Ovary (tissue), 9 donors: ENCODE results near the gene ELP5. TPM values are rescaled to one million over a fixed set of nuclear protein-coding genes. Genes with fewer than 3 reads are reported as not detected.

Experiments used
- DNase-seq, 5 donors: peaks; one replicate each; pipeline ENCODE4 v3.0.0-alpha.2; 2019 to 2020
- H3K27ac ChIP-seq, 2 donors: fragments of 200-600 bp; one replicate each; pipeline versions ENCODE4 v1.5.1 to v1.8.0; 2019 to 2022
- H3K27me3 ChIP-seq: fragments of 200-600 bp; one replicate; pipeline ENCODE4 v1.8.0; 2022
- H3K36me3 ChIP-seq: fragments of 200-600 bp; sonication (generic); one replicate; pipeline ENCODE4 v1.5.1; 2019
- H3K4me1 ChIP-seq: one replicate; pipeline ENCODE4 v1.8.1; 2013; ENCODE audit warnings: mild to moderate bottlenecking, moderate library complexity; ENCODE audit not compliant: insufficient read depth
- H3K4me3 ChIP-seq: fragments of 200-600 bp; sonication (generic); one replicate; pipeline ENCODE4 v1.5.1; 2017
- H3K9me3 ChIP-seq, 2 donors: fragments of 200-600 bp in 1 of 2; sonication (generic) in 1 of 2; one replicate each; pipeline versions ENCODE4 v1.5.1 to v1.8.1; 2013 to 2019; ENCODE audit warnings: mild to moderate bottlenecking in 1 of 2, moderate library complexity in 1 of 2
- CTCF ChIP-seq, 3 donors: fragments of 450-650 bp in 2 of 3; fragments of 200-600 bp in 1 of 3; IDR thresholded peaks; one replicate each; pipeline versions ENCODE4 v1.5.1 to v1.8.0; 2016 to 2022; ENCODE audit warnings: antibody characterized with exemption in 3 of 3, mild to moderate bottlenecking in 1 of 3
- EP300 ChIP-seq: sonication (generic); formaldehyde crosslinking; IDR thresholded peaks from one replicate; pipeline ENCODE4 v1.6.1; 2017; ENCODE audit warnings: antibody characterized with exemption
- POLR2A ChIP-seq: fragments of 450-650 bp; IDR thresholded peaks from one replicate; pipeline ENCODE4 v1.6.1; 2017; ENCODE audit warnings: antibody characterized with exemption, mild to moderate bottlenecking, moderate library complexity
- WGBS, 3 donors: extraction: QIAGEN DNeasy Blood & Tissue Kit in 1 of 3; methylation state at CpG; one replicate each; pipeline versions ENCODE4 v1.1.5 to v1.1.7; 2013 to 2017; 5-methylcytosine and 5-hydroxymethylcytosine counted together
- intact Hi-C, 4 donors: fragments of 100-400 bp; cut with DNase I; formaldehyde crosslinking; loops; one replicate each; pipeline versions ENCODE4 v1.11.0 to v1.15.1; 2022 to 2023
- polyA plus RNA-seq, 2 donors: library from polyadenylated mRNA; stranded (reverse); fragments of 200-250 nt in 1 of 2; fragments of 350-450 nt in 1 of 2; fragmentation: Illumina TruSeq in 1 of 2; extraction: RNeasy Lipid Tissue Mini Kit (QIAGEN cat#74804) in 1 of 2; gene quantifications; one replicate each; pipeline ENCODE4 v1.2.3, GENCODE V29; 2013 to 2014
- total RNA-seq, 7 donors: library from RNA; depleted of rRNA in 2 of 7; stranded (reverse); fragments of >200 nt in 2 of 7; fragmentation: NEBNext Ultra II Directional in 3 of 7; extraction: Animal tissue kit (Norgen Biotek cat#: 25700) in 3 of 7; gene quantifications; one replicate each; pipeline versions ENCODE4 v1.1.0 to v1.2.4, GENCODE V29; 2016 to 2023
- donor health status: DM: no; HTN: no; CAD: no; lungs with moderate emphysema.
- donor health status: DM: no; HTN: no; CAD: no.
- donor health status: Bipolar disorder and iron deficiency.
- donor health status: DM: yes; HTN: yes; CAD: no.
- donor health status: DM: no; HTN: no; CAD: no.
- donor health status: DM: yes; HTN: yes; CAD: no.

ELP5 gene
- total and polyA plus RNA-seq, 9 donors, result 18.7 to 56.0 (median 40.6) TPM

- Histone ChIP-seq H3K27ac (peak overlapping the region; percentile 82 to 98), H3K36me3 (no peaks in the 10 kb centered on the region), H3K4me1 (peaks cover 9% of the 10 kb centered on the region), H3K9me3 (no peaks in the 10 kb centered on the region), H3K27me3 (no peaks in the 10 kb centered on the region), H3K4me3 (peak overlapping the region; percentile 96)
- intact Hi-C loops, result no loop called here
- peak in 3 of 5 donors; percentile 25 to 63 (median 61) for DNase-seq
- WGBS, 3 donors, result 0 to 1% (median 1%) methylated on average over 25 to 55 of the region's 55 CpGs
- TF ChIP-seq POLR2A (no peak), EP300 (no peak), CTCF (IDR thresholded peaks at IDR 0.05) (no peak)
Observed at GRCh38 chr17:7250695-7251627, 1.1 kb upstream of the ELP5 start.

DNA sequence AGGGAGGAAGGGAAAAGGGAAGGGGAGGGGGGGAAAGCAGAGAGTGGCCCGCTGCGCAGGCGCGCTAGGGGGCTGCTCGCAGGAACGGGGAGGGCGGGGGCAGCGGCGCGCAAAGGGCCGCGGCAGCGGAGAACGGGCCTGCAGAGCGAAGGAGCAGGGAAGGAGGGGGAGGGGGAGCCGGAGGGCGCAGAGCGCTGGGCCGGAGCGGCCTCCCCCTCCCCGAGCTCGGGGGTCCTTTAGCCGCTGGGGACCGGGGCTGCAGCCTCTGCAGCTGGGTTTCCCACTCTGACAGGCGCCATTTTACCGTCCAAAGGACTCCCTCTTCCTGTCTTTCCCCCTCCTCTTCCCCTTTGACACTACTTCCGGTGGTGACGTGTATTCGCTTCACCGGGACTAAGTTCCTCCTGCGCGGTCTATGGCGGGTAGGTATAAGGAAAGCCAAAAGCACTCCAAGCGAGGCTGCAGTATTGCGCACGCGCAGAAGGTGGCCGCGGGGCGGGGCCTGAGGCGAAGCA lies 297 bp upstream of the ELP5 start, which contains the start of gene CTDNEP1:
Gene CTDNEP1, minus strand, starts transcription at position 74 of the 515 bp plus-strand sequence. CDS start 438 bp downstream, outside the sequence.
- peak; percentile 98 to 99 (median 99) for DNase-seq
- TF ChIP-seq CTCF (IDR thresholded peaks at IDR 0.05) (no peak), EP300 (no peak), POLR2A (peak; percentile 37)
- Histone ChIP-seq H3K4me3 (peak within 1 kb of the TSS; percentile 96), H3K36me3 (no peaks in the 10 kb centered on the region), H3K27me3 (no peaks in the 10 kb centered on the region), H3K27ac (peak within 1 kb of the TSS; percentile 82 to 98), H3K9me3 (no peaks in the 10 kb centered on the region), H3K4me1 (peaks cover 9% of the 10 kb centered on the region)
- intact Hi-C loops, result no loop called here
- 0 to 1% (median 1%) methylated on average over 35 to 41 of the region's 41 CpGs for WGBS, 3 donors

- no peak for TF ChIP-seq EP300
- no peak for TF ChIP-seq CTCF (IDR thresholded peaks at IDR 0.05)
- no peak for TF ChIP-seq POLR2A
- WGBS, 3 donors, result 68 to 75% (median 69%) methylated on average over 5 of the region's 5 CpGs
- Histone ChIP-seq H3K27ac (peak overlapping the region in 1 of 2 donors; percentile 98), H3K4me3 (no peak overlapping the region), H3K27me3 (no peaks in the 10 kb centered on the region), H3K9me3 (no peaks in the 10 kb centered on the region), H3K36me3 (no peaks in the 10 kb centered on the region), H3K4me1 (peaks cover 9% of the 10 kb centered on the region)
- intact Hi-C loops, result no loop called here
- DNase-seq, result no peak
Observed at GRCh38 chr17:7253082-7253481, 1.1 kb downstream of the ELP5 start.

GRCh38 chr17:7254511-7254910 lies 2.5 kb downstream of the ELP5 start:
- peaks cover 7% of the 10 kb centered on the region for H3K4me1 ChIP-seq
- no peaks in the 10 kb centered on the region for H3K27me3 ChIP-seq
- no peaks in the 10 kb centered on the region for H3K9me3 ChIP-seq
- no peak for TF ChIP-seq POLR2A
- TF ChIP-seq CTCF (IDR thresholded peaks at IDR 0.05), result no peak
- no peak for TF ChIP-seq EP300
- 87 to 91% (median 88%) methylated on average over 4 of the region's 4 CpGs for WGBS, 3 donors
- H3K27ac ChIP-seq, result no peak overlapping the region
- no peak for DNase-seq
- intact Hi-C loops, result no loop called here
- no peaks in the 10 kb centered on the region for H3K36me3 ChIP-seq
- no peak overlapping the region for H3K4me3 ChIP-seq
